Neural cell (in vitro differentiated cells): ENCODE measurements around the gene PCNX2.

Source experiments
- CTCF ChIP-seq: fragments of 450-650 bp; IDR thresholded peaks from 2 replicates; pipeline ENCODE4 v1.5.1; 2014; ENCODE audit warnings: antibody characterized with exemption, mild to moderate bottlenecking, moderate library complexity; ENCODE audit not compliant: poor library complexity, severe bottlenecking
- EZH2 ChIP-seq: fragments of 200-600, 300-800 bp; shearing (Covaris generic), sonication (generic); IDR thresholded peaks from 2 replicates; pipeline ENCODE4 v1.6.1; 2014; ENCODE audit warnings: antibody characterized with exemption, low read length, borderline replicate concordance, mild to moderate bottlenecking; ENCODE audit not compliant: insufficient read depth, poor library complexity, severe bottlenecking
- MXI1 ChIP-seq: fragments of 450-650 bp; conservative IDR thresholded peaks from 2 replicates; pipeline ENCODE4 v1.6.1; 2014; ENCODE audit warnings: antibody characterized with exemption, mild to moderate bottlenecking; ENCODE audit not compliant: poor library complexity, severe bottlenecking
- POLR2AphosphoS5 ChIP-seq: IDR thresholded peaks from 2 replicates; pipeline ENCODE4 v1.6.1; 2012
- RAD21 ChIP-seq: fragments of 450-650 bp; conservative IDR thresholded peaks from 2 replicates; pipeline ENCODE4 v1.6.1; 2014; ENCODE audit warnings: antibody characterized with exemption, mild to moderate bottlenecking, moderate library complexity
- SMC3 ChIP-seq: fragments of 450-650 bp; conservative IDR thresholded peaks from 2 replicates; pipeline ENCODE4 v1.6.1; 2014; ENCODE audit warnings: antibody characterized with exemption, mild to moderate bottlenecking, moderate library complexity; ENCODE audit not compliant: poor library complexity
- TAF1 ChIP-seq: IDR thresholded peaks from 2 replicates; pipeline ENCODE4 v1.6.1; 2012; ENCODE audit warnings: low read depth
- TF ChIP-seq, protein P1 (sequence below): IDR thresholded peaks from 2 replicates; pipeline ENCODE4 v1.6.1; 2012; ENCODE audit warnings: borderline replicate concordance

DNA sequence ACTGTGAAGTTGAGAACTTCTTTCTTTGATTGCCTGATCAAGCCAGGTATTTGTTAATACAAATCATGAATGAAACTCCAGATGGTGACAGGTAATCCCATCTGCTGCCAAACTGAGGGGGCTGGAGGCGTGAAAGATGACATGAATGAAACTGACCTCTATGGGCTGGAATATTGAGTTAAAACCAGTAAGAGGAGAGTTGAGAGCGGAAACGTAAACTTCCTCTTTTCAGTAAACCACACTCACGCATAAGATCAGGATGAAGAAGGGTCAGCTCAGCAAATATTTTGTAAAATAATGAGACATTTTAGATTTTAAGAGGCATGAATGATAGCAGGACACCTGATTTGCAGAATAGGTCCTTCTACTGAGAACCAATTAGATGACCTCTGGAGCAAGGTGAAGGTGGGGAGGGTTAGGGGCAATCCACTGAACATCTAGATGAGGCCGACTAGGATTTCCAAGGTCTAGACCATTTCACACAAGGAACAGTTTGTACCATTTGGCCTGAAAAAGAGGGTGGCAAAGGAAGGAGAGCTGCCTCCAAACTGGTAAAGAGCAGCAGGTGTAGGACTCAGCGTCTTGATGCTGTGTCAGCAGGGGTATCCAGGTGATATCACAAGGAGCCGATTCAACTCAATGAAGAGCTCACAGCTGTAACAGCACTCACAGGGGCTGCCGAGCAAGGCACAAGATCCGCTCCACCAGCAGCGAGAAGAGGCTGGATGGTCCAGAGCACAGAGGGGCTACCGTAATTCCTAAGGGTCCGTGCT, 212.6 kb downstream of the PCNX2 start:
- TF ChIP-seq CTCF (no peak), POLR2AphosphoS5 (no peak), EZH2 (no peak), TAF1 (no peak), RAD21 (no peak), SMC3 (no peak), MXI1 (no peak)
- TF ChIP-seq, protein P1, sequence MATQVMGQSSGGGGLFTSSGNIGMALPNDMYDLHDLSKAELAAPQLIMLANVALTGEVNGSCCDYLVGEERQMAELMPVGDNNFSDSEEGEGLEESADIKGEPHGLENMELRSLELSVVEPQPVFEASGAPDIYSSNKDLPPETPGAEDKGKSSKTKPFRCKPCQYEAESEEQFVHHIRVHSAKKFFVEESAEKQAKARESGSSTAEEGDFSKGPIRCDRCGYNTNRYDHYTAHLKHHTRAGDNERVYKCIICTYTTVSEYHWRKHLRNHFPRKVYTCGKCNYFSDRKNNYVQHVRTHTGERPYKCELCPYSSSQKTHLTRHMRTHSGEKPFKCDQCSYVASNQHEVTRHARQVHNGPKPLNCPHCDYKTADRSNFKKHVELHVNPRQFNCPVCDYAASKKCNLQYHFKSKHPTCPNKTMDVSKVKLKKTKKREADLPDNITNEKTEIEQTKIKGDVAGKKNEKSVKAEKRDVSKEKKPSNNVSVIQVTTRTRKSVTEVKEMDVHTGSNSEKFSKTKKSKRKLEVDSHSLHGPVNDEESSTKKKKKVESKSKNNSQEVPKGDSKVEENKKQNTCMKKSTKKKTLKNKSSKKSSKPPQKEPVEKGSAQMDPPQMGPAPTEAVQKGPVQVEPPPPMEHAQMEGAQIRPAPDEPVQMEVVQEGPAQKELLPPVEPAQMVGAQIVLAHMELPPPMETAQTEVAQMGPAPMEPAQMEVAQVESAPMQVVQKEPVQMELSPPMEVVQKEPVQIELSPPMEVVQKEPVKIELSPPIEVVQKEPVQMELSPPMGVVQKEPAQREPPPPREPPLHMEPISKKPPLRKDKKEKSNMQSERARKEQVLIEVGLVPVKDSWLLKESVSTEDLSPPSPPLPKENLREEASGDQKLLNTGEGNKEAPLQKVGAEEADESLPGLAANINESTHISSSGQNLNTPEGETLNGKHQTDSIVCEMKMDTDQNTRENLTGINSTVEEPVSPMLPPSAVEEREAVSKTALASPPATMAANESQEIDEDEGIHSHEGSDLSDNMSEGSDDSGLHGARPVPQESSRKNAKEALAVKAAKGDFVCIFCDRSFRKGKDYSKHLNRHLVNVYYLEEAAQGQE = no peak
